ENCODE measurements around the gene ARMS2.

Gene ARMS2

DNA sequence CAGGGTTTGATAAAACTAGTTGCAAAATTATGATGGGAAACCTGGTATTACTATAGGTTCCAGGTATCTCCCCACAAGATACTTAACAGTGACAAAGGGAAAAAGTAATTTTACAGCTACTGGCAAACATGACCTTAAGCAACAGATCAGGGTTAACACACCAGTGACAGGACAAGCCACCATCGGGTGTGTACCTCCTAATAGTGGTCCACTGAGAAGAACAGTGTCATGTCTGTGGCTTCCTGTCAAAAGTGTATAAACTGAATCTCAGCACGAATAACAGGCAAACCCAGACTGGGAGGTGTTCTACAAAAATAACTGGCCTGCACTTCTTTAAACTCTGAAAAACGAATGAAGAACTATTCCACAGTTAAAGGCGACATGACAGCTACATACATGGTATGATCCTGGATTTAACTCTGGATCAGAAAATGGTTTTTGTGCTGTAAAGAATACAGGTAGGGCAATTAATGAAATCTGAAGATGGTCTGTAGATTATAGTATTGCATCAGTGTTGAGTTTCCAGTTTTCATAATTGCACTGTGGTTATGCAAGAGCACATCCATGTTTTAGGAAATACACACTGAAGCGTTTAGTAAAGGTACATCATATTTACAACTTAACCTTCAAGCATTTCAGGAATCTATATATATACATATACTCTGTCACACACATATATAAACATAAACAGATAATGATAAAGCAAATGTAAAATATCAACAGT, 32.0 kb upstream of the ARMS2 start:
- Histone ChIP-seq H4K20me1 (ENCODE audit: insufficient read depth, low read length) (no peaks in the 10 kb centered on the region), H3K27ac (ENCODE audit: low read length) (no peak overlapping the region), H3K4me1 (ENCODE audit: insufficient read depth, low read length) (no peaks in the 10 kb centered on the region), H2AFZ (ENCODE audit: low read depth, low read length) (no peak overlapping the region), H3K4me2 (ENCODE audit: insufficient read depth, low read length) (no peak overlapping the region), H3K79me2 (ENCODE audit: insufficient read depth, low read length) (no peaks in the 10 kb centered on the region), H3K36me3 (ENCODE audit: insufficient read depth, low read length) (peaks cover 24% of the 10 kb centered on the region), H3K27me3 (ENCODE audit: insufficient read depth, low read length, poor library complexity) (no peaks in the 10 kb centered on the region), H3K9ac (ENCODE audit: low read depth, low read length) (no peak overlapping the region), H3K4me3 (ENCODE audit: low read depth in 1 of 2, low read length in 2 of 2) (no peak overlapping the region), H3K9me3 (ENCODE audit: insufficient read depth, low read length, severe bottlenecking) (no peaks in the 10 kb centered on the region)
- no peak for DNase-seq
- no peak for TF ChIP-seq EZH2 (IDR thresholded peaks at IDR 0.05; ENCODE audit: borderline replicate concordance, low read depth, low read length, severe bottlenecking)
- TF ChIP-seq, protein P1, sequence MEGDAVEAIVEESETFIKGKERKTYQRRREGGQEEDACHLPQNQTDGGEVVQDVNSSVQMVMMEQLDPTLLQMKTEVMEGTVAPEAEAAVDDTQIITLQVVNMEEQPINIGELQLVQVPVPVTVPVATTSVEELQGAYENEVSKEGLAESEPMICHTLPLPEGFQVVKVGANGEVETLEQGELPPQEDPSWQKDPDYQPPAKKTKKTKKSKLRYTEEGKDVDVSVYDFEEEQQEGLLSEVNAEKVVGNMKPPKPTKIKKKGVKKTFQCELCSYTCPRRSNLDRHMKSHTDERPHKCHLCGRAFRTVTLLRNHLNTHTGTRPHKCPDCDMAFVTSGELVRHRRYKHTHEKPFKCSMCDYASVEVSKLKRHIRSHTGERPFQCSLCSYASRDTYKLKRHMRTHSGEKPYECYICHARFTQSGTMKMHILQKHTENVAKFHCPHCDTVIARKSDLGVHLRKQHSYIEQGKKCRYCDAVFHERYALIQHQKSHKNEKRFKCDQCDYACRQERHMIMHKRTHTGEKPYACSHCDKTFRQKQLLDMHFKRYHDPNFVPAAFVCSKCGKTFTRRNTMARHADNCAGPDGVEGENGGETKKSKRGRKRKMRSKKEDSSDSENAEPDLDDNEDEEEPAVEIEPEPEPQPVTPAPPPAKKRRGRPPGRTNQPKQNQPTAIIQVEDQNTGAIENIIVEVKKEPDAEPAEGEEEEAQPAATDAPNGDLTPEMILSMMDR (IDR thresholded peaks at IDR 0.05; ENCODE audit: borderline replicate concordance, extremely low read depth, low read length, poor library complexity, severe bottlenecking): no peak
- ATAC-seq (ENCODE audit: insufficient read depth, low read depth): no peak

DNA sequence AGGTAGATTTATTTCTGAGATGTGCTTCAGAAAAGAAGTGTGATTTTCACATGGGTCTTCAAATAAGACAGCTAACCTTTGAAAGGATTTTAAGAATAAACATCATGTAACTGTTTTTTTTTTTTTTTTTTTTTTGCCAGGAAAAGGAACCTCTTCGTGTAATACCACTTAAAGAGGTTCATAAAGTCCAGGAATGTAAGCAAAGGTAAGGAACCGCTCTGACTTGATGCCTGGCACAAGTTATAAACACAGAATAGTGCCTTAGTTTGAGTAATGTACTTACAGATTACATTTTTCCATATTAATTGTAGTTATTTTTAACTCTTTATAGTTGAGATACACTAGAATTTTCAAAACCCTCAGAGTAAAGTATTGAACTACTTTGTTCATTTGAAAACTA, 30.4 kb upstream of the ARMS2 start:
- Histone ChIP-seq H3K4me2 (ENCODE audit: insufficient read depth, low read length) (no peak overlapping the region), H3K27me3 (ENCODE audit: insufficient read depth, low read length, poor library complexity) (no peaks in the 10 kb centered on the region)

DNA sequence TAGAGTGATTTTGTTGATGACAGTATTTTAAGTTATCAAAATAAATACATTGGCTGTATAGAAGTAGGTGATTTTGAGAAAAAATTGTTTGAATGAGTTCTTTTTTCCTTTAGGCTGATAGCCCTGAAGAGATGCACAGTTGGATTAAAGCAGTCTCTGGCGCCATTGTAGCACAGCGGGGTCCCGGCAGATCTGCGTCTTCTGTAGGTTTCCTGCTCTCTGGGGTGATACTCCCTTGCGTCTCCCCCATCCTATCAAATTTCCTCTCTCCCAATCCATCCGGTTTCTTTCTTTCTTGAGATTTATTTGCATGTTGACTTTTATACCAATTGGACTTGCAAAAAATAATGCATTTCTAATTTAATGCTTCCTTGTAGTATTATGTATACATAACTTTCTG, 27.6 kb upstream of the ARMS2 start:
- TF ChIP-seq, protein P1 (IDR thresholded peaks at IDR 0.05; ENCODE audit: borderline replicate concordance, extremely low read depth, low read length, poor library complexity, severe bottlenecking): no peak
- TF ChIP-seq EZH2 (IDR thresholded peaks at IDR 0.05; ENCODE audit: borderline replicate concordance, low read depth, low read length, severe bottlenecking): no peak
- ATAC-seq (ENCODE audit: insufficient read depth, low read depth): no peak
- H3K4me2 ChIP-seq (ENCODE audit: insufficient read depth, low read length): no peak overlapping the region

More for the DNA sequence above, 30.4 kb upstream of the ARMS2 start:
- peaks cover 29% of the 10 kb centered on the region for H3K36me3 ChIP-seq (ENCODE audit: insufficient read depth, low read length)
- H4K20me1 ChIP-seq (ENCODE audit: insufficient read depth, low read length): no peaks in the 10 kb centered on the region; the same call in 1 of the 2 replicates
- ATAC-seq (ENCODE audit: insufficient read depth, low read depth) (no peak), DNase-seq (no peak)
- no peaks in the 10 kb centered on the region for H3K79me2 ChIP-seq (ENCODE audit: insufficient read depth, low read length)
- H3K4me1 ChIP-seq (ENCODE audit: insufficient read depth, low read length): no peaks in the 10 kb centered on the region
- no peak overlapping the region for H3K4me3 ChIP-seq (ENCODE audit: low read depth in 1 of 2, low read length in 2 of 2)
- TF ChIP-seq, protein P1 (IDR thresholded peaks at IDR 0.05; ENCODE audit: borderline replicate concordance, extremely low read depth, low read length, poor library complexity, severe bottlenecking): no peak
- no peak for TF ChIP-seq EZH2 (IDR thresholded peaks at IDR 0.05; ENCODE audit: borderline replicate concordance, low read depth, low read length, severe bottlenecking)
- no peaks in the 10 kb centered on the region for H3K9me3 ChIP-seq (ENCODE audit: insufficient read depth, low read length, severe bottlenecking)
- no peak overlapping the region for H3K9ac ChIP-seq (ENCODE audit: low read depth, low read length)
- no peak overlapping the region for H3K27ac ChIP-seq (ENCODE audit: low read length)
- H2AFZ ChIP-seq (ENCODE audit: low read depth, low read length): no peak overlapping the region

More for the DNA sequence above, 27.6 kb upstream of the ARMS2 start:
- H3K27ac ChIP-seq (ENCODE audit: low read length): no peak overlapping the region
- DNase-seq: no peak
- H4K20me1 ChIP-seq (ENCODE audit: insufficient read depth, low read length): no peaks in the 10 kb centered on the region; the same call in 1 of the 2 replicates
- no peak overlapping the region for H3K9ac ChIP-seq (ENCODE audit: low read depth, low read length)
- no peak overlapping the region for H2AFZ ChIP-seq (ENCODE audit: low read depth, low read length)
- H3K79me2 ChIP-seq (ENCODE audit: insufficient read depth, low read length): no peaks in the 10 kb centered on the region
- H3K9me3 ChIP-seq (ENCODE audit: insufficient read depth, low read length, severe bottlenecking): no peaks in the 10 kb centered on the region
- no peak overlapping the region for H3K4me3 ChIP-seq (ENCODE audit: low read depth in 1 of 2, low read length in 2 of 2)
- H3K4me1 ChIP-seq (ENCODE audit: insufficient read depth, low read length): no peaks in the 10 kb centered on the region
- peaks cover 26% of the 10 kb centered on the region for H3K36me3 ChIP-seq (ENCODE audit: insufficient read depth, low read length)
- no peaks in the 10 kb centered on the region for H3K27me3 ChIP-seq (ENCODE audit: insufficient read depth, low read length, poor library complexity)
